ENCODE measurements around the gene SUSD6. TPM values are rescaled to one million over a fixed set of nuclear protein-coding genes. Genes with fewer than 3 reads are reported as not detected.
"Not testable (repeated sequence)": the region's sequence is repeated elsewhere in the genome, so short reads cannot be mapped to it uniquely, and the experiment has no call there.

Gene SUSD6
- total RNA-seq, 4 donors from 2014 or later = 37.5 to 70.4 (median 44.5) TPM

DNA sequence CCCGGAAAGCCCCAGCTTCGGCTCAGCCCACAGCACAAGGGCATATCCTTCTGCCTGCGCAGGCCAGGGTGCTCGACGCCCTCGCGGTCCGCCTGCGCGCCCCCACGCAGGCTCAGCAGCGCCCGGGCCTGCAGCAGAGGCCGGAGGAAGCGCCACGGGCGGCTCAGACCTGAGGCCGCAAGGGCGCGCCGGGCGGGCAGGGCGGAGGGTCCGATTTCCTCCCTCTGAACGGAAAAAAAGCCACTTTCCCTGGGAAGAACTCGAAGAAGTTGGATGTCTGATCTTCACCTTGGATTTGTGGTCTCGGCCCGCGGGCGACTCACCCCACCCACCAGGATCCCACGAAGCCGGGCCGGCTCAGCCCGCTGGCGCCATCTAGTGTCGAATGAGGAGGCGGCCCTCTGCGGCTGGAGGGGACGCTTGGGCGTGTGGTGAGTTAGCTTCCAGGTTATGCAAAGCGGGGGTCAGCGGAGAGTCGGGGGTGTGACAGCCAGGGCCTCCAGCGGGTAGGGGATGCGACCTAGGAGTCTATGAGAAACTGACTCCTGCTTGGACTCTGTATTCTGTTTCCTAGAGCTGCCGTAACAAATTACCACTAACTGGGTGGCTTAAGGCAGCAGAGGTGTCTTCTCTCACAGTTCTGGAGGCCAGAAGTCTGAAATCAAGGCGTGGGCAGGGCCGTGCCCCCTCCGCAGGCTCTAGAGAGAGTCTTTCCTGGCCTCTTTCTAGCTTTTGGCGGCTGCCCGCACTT is 115.5 kb downstream of the SUSD6 start:
- H3K4me1 ChIP-seq = peaks cover 0 to 10% of the 10 kb centered on the region in 2 donors
- H3K4me3 ChIP-seq (replicated peaks in 1 of 3) = peak overlapping the region in 1 of 3 donors; percentile 7
- H3K9me3 ChIP-seq = no peaks in the 10 kb centered on the region
- TF ChIP-seq POLR2A (IDR thresholded peaks at IDR 0.05) = no peak
- TF ChIP-seq, protein P1, sequence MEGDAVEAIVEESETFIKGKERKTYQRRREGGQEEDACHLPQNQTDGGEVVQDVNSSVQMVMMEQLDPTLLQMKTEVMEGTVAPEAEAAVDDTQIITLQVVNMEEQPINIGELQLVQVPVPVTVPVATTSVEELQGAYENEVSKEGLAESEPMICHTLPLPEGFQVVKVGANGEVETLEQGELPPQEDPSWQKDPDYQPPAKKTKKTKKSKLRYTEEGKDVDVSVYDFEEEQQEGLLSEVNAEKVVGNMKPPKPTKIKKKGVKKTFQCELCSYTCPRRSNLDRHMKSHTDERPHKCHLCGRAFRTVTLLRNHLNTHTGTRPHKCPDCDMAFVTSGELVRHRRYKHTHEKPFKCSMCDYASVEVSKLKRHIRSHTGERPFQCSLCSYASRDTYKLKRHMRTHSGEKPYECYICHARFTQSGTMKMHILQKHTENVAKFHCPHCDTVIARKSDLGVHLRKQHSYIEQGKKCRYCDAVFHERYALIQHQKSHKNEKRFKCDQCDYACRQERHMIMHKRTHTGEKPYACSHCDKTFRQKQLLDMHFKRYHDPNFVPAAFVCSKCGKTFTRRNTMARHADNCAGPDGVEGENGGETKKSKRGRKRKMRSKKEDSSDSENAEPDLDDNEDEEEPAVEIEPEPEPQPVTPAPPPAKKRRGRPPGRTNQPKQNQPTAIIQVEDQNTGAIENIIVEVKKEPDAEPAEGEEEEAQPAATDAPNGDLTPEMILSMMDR (IDR thresholded peaks at IDR 0.05) = peak; percentile 90 to 99 (median 97)
- no peaks in the 10 kb centered on the region for H3K36me3 ChIP-seq
- WGBS, 2 donors = 9 to 13% methylated on average over 19 to 46 of the region's 51 CpGs
- peak; percentile 70 to 79 for DNase-seq
- intact Hi-C loops (cut with DNase I) = loop anchor here (5.0 kb wide), 1 partner anchor 145 kb away; no protein-coding TSS in a partner anchor
- H3K27ac ChIP-seq = peak overlapping the region in 2 of 3 donors; percentile 10 to 20
- H3K27me3 ChIP-seq = no peaks in the 10 kb centered on the region

DNA sequence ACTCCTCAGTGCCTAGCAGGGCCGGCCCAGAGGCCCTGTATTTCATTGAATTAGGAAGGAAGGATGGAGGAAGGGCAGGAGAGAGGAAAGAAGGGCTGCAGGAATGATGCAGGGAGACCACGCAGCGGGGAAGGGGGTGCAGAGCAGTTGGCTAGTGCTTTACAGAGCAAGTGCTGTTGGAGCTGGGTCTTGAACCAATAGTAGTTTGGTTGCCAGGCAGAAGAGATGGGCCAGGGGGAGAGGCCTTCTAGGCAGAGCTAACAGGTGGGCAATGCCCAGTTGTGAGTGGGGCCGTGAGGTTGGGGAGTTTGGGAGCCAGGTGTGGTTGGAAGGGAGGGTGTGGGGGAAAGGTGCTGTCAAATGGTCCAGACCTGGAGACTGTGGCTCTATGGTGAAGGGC is 116.5 kb downstream of the SUSD6 start:
- H3K9me3 ChIP-seq = no peaks in the 10 kb centered on the region
- H3K4me3 ChIP-seq (replicated peaks in 1 of 3) = no peak overlapping the region
- peaks cover 0 to 10% of the 10 kb centered on the region in 2 donors for H3K4me1 ChIP-seq
- 82 to 86% methylated on average over 4 of the region's 4 CpGs for WGBS, 2 donors
- H3K36me3 ChIP-seq = no peaks in the 10 kb centered on the region
- no peak for DNase-seq
- no peak overlapping the region for H3K27ac ChIP-seq
- intact Hi-C loops (cut with DNase I) = loop anchor here (2.0 to 5.0 kb wide), 2 partner anchors 121 to 146 kb away; no protein-coding TSS in a partner anchor
- H3K27me3 ChIP-seq = no peaks in the 10 kb centered on the region
- TF ChIP-seq, protein P1 (IDR thresholded peaks at IDR 0.05) = no peak
- TF ChIP-seq POLR2A (IDR thresholded peaks at IDR 0.05) = no peak

DNA sequence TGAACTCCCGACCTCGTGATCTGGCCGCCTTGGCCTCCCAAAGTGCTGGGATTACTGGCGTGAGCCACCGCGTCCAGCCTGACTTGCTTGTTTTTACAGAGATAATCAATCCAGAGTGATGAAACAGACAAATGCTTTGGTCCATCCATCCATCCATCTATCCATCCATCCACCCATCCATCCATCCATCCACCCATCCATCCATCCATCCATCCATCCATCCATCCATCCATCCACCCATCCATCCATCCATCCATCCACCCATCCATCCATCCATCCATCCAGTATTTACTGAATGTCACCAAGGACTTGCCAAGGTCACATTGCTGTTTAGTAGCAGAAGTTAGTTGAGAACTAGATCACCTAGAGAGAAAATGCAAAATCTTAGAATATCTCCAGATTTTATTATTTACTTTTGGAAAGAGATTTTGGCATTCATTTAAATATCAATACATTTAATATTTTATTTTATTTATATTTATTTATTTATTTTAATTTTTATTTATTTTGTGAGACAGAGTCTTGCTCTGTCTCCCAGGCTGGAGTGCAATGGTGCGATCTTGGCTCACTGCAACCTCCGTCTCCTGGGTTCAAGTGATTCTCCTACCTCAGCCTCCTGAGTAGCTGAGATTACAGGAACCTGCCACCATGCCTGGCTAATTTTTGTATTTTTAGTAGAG is 120.7 kb downstream of the SUSD6 start:
- intact Hi-C loops (cut with DNase I); H3K4me1 ChIP-seq; H3K27ac ChIP-seq; H3K9me3 ChIP-seq; H3K36me3 ChIP-seq; DNase-seq; H3K27me3 ChIP-seq; H3K4me3 ChIP-seq (replicated peaks in 1 of 3): not testable (repeated sequence)
- 92 to 97% methylated on average over 8 of the region's 8 CpGs for WGBS, 2 donors

DNA sequence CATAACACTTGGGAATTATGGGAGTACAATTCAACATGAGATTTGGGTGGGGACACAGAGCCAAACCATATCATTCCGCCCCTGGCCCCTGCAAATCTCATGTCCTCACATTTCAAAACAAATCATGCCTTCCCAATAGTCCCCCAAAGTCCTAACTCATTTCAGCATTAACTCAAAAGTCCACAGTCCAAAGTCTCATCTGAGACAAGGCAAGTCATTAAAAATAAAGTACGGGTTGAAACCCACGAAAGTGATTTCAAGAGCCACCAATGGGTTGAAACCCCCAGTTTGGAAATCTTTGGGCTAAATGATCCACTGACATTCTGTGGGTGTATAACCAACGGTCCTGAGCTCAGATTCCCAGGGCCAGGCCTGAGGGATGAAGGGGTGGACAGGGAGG is 125.0 kb downstream of the SUSD6 start:
- H3K36me3 ChIP-seq; DNase-seq; H3K4me1 ChIP-seq; H3K9me3 ChIP-seq; intact Hi-C loops (cut with DNase I); H3K27me3 ChIP-seq; H3K27ac ChIP-seq; H3K4me3 ChIP-seq (replicated peaks in 1 of 3): not testable (repeated sequence)
- 87 to 90% methylated on average over 4 of the region's 4 CpGs for WGBS, 2 donors

DNA sequence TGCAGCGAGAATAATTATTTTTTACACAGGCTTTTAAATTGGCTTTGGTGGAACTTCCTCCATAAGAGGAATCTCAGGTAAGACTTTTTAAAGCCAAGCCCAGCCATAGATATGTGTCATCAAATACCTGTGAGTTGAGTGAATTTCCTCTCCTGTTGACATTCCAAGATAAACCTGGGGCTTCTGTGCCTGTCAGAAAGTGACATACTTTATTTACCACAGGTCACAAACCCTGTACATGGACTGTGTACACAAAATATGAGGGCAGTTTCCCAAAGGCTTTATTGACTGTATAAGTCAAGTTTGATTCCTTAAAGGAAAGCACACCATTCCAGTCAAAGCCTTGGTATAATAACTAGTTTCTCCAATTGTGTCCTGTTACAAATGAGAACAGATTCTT is 129.7 kb downstream of the SUSD6 start:
- TF ChIP-seq, protein P1 (IDR thresholded peaks at IDR 0.05) = no peak
- no peak for TF ChIP-seq POLR2A (IDR thresholded peaks at IDR 0.05)
- WGBS, 2 donors = 98 to 100% methylated on average over 1 of the region's 1 CpG

DNA sequence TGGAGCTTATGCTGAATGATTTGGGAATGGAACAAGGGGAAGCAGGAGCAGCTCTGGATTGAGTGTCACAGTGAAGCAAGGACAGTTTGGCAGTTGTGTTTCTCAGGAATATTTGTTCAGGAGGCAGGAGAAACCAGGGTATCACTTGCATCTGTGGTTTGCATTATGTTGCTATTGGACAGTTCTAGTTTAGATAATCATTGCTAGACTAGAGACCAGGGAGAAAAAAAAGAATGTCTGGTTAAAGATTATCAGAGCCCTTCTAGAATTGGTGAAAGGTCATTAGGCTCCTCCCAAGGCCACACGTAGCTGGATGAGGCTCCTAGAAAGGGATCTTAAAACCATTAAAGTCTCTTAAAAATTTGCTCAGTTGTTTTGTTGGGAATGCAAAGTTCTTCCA is 138.6 kb downstream of the SUSD6 start:
- no peak overlapping the region for H3K27ac ChIP-seq
- no peaks in the 10 kb centered on the region for H3K36me3 ChIP-seq
- TF ChIP-seq, protein P1 (IDR thresholded peaks at IDR 0.05) = no peak
- TF ChIP-seq POLR2A (IDR thresholded peaks at IDR 0.05) = no peak
- H3K9me3 ChIP-seq = no peaks in the 10 kb centered on the region
- no peak for DNase-seq
- no peaks in the 10 kb centered on the region for H3K4me1 ChIP-seq
- no peak overlapping the region for H3K4me3 ChIP-seq (replicated peaks in 1 of 3)
- intact Hi-C loops (cut with DNase I) = no loop called here
- H3K27me3 ChIP-seq = no peaks in the 10 kb centered on the region
- 94 to 95% methylated on average over 1 of the region's 1 CpG for WGBS, 2 donors

More for the DNA sequence above, 129.7 kb downstream of the SUSD6 start:
- Histone ChIP-seq H3K27ac (no peak overlapping the region), H3K36me3 (no peaks in the 10 kb centered on the region), H3K4me1 (no peaks in the 10 kb centered on the region), H3K9me3 (no peaks in the 10 kb centered on the region), H3K27me3 (no peaks in the 10 kb centered on the region), H3K4me3 (replicated peaks in 1 of 3) (no peak overlapping the region)
- no peak for DNase-seq
- intact Hi-C loops (cut with DNase I) = no loop called here
